ENCODE data around the gene GNB1L.

The GNB1L gene

DNA sequence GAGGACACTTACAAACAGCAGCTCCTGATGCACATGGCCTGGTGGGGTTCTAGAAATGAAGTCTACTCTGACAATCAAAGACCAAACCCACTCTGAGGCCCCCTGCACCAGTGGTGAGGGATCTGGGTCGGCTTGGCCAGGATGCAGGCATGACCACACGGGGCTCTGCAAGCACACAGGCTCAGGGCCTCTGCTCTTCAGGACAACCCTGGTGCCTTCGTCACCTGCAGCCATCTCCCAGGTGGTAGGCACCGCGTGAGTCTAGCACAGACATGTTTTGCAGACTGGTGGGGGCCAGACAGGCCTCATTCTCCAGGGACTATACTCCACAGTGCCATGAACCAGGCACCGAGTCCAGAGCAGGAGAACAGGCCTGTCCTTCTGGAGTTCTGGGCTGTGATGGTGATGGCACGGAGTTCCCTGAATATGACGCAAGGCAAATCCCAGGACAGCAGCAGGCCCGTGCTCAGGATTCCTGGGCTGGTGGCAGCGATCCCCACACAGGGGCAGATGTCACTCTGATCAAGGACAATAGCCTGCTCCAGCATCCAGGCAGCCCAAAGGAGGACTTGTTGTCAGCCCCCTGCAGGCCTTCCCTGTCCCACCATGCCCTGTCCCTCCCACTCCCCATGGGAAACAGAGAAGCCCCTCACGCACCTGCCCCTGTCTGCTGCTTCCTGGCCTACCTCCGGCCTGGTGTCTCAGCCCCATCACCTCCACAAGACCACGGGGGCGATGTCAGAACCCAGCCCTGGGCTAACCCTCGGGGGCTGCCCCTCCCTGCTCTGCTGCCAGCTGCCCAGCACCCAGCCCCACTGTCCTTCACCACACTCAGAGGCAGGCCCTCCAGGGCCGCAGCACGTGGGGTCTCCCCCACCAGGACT is 36.1 kb downstream of the GNB1L start:
- no peak for TF ChIP-seq GATA2 (IDR thresholded peaks at IDR 0.05; ENCODE audit: low read depth, low read length)
- TF ChIP-seq GATA3 (IDR thresholded peaks at IDR 0.05; ENCODE audit: low read depth, low read length) = no peak

DNA sequence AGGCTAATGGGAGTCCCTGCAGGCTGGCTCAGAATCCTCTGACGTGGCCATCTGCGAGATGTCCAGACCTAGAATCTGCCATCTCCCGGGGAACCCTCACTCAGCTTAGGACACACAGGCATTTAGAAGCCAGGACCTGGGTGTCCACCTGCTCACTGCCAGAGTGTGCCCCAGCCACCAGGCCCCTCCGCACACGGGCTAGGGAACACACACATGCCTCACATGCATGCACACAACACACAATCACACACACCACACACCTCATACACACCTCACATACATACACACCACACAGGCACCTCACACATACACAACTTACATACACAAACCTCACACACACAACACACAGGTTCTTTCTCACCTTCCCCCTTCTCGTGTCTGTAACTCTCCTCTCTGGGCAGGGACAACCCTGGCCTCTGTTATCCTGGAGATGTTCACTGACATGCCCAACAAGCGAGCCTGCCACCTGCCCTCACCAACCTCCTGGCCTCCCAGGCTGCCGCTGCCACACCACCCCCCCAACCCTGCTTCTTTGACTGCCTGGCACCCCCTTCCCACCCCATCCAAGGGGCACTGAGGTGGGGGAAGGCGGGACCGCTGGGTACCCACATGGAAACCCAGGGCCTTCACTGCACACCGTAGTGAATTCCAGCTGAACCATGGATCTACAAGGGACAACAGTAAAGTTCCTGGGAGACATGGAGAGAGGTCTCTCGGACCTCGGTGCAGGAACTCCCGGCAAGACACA is 38.1 kb downstream of the GNB1L start:
- TF ChIP-seq GATA2 (IDR thresholded peaks at IDR 0.05; ENCODE audit: low read depth, low read length) (no peak), GATA3 (IDR thresholded peaks at IDR 0.05; ENCODE audit: low read depth, low read length) (no peak)

DNA sequence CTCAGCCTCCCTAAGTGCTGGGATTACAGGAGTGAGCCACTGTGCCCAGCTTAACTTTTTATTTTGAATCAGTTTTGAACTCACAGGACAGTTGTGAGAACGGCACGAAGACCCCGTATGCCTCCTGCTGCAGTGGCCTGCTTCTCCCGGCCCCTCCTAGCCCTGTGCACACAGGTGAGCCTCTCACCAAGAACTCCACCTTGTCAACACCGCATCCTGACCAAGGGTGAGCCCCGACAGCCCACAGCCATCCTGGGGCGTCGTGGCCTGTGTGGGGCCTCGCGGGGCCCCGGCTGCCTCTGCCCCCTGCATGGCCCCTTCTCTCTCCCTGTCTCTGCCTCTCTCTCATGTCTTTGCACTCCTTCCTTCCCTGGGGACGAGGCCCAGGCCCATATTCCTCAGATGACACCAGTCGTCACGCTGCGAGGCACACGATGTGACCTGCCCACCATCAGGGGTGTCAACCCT is 38.8 kb downstream of the GNB1L start:
- TF ChIP-seq GATA3 (IDR thresholded peaks at IDR 0.05; ENCODE audit: low read depth, low read length) (no peak), GATA2 (IDR thresholded peaks at IDR 0.05; ENCODE audit: low read depth, low read length) (no peak)

DNA sequence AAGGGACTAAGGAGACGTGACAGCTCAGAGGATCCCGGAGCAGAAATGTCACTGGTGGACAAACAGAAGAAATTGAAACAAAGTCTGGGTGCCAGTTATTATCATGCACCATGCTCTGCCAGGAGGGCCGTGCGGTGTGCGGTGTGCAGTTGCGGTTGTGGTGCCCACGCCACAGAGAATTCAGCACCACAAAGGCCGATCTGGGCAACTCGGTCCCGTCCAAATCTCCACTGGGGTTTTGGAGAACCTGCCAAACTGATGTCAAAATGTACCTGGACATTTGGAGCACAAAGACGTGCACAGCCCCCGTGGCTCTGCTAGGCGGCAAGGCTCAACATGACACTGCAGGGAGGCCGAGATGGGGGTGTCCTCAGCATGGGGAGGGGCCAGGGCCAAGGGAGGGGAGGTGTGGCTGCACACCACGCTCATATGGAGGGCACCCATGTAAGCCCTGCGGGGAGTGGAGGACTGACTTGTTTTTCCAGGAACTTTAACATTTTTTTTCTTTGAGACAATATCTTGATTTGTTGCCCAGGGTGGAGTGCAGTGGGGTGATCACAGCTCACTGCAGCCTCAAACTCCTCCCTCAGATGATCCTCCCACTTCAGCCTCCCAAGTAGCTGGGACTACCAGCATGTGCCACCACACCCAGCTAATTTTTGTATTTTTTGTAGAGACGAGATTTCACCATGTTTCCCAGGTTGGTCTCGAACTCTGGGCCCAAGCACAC is 39.4 kb downstream of the GNB1L start:
- TF ChIP-seq GATA3 (IDR thresholded peaks at IDR 0.05; ENCODE audit: low read depth, low read length) = no peak
- TF ChIP-seq GATA2 (IDR thresholded peaks at IDR 0.05; ENCODE audit: low read depth, low read length) = no peak

DNA sequence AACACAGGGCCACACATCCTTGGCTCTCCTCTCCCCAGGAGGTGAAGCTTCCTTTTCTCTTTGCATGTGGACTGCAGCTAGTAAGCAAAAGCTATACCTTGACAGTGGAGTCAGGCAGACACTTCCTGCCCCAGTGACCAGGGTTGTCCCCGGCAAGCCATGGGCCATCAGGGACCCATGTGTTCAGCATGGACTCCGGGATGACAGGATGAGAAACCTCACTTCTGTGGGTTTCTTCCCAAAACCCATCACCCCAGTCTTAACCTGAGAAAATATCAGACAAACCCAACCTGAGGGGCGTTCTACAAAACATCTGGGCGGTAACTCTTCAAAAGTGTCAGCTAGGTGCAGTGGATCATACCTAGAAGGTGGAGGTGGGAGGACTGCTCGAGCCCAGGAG is 40.2 kb downstream of the GNB1L start:
- no peak for TF ChIP-seq GATA3 (IDR thresholded peaks at IDR 0.05; ENCODE audit: low read depth, low read length)
- TF ChIP-seq GATA2 (IDR thresholded peaks at IDR 0.05; ENCODE audit: low read depth, low read length) = no peak

DNA sequence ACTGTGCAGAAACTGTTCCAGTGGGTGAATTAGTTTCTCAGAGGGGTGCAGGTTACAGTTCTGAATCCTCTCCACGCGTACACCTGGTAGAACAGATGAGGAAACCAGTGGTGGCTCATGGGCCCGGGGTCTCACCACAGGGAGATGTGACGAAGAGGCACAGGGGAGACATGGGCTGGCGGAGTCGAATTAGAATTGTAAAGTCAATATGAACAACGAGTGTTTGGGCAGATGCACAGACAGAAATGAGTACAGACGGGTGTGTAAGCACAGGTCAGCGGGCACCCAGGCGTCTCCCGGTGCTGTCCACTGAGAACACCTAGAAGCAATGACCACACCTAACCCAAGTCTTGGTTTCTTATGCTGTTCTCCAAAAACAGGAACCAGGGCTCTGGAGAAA is 41.8 kb downstream of the GNB1L start:
- TF ChIP-seq GATA3 (IDR thresholded peaks at IDR 0.05; ENCODE audit: low read depth, low read length) (no peak), GATA2 (IDR thresholded peaks at IDR 0.05; ENCODE audit: low read depth, low read length) (no peak)

DNA sequence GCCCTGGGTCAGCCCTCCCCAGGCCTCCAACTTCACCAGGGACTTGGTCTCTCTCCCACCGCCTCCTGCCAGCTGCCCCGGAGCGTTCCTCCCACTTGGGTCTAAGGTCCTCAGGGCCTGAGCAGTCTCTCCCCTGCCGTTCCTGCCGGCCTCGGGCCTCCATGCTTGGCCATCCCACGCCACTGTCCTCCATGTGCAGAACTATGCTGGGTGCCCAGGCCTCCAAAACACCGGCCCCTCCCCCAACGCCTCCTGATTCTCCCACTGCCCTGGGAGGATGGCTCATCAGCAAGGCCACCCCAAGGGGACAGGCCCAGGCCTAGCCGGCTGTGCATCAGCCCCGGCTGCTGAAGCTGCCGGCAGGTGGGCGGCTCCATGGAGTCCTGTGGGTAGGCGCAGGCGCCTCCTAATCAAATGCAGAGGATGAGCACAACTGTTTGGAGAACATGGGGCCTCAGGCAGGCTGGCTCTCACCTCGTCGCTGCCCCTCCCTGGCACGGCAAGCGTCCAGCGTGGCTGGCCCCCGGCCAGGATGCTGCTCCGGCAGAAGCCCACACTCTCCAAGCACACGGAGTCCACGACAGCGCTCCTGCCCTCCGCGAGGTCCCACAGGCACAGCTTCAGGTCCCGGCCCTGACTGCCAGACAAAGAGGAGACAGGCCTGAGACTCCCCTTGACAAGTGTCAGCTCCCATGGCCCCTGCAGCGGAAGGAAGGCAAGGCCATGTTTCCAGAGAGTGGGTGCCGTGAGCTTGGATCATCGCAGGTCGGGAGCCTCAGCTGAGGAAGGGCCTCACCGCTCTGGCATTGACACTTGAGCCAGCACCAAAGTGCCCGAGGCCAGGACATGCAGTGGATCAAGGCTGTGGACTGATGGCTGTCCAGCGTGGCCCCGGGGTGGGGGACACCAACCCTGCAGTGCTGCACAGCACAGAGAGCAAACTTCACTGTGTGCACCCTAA is 42.6 kb downstream of the GNB1L start:
- no peak for TF ChIP-seq GATA3 (IDR thresholded peaks at IDR 0.05; ENCODE audit: low read depth, low read length)
- no peak for TF ChIP-seq GATA2 (IDR thresholded peaks at IDR 0.05; ENCODE audit: low read depth, low read length)

DNA sequence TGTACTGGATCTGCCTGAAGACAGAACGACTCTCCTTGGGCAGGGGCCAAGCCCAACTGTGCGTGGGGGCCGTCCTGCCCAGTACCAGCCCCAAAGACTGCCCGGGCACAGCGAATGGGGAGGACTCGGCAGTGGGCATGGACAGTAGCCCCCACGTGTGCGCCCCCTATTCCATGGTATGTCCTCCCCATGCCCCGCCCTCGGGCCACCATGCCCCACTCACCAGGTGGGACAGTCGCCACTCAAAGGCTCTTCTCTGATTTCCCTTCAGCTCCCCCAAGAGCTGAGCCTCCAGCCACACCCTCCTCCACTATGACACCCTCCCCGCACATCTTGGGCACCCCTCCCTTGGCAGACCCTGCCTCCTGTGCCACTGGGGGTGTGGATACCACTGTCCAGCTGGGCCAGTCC is 43.5 kb downstream of the GNB1L start:
- TF ChIP-seq GATA3 (IDR thresholded peaks at IDR 0.05; ENCODE audit: low read depth, low read length) (no peak), GATA2 (IDR thresholded peaks at IDR 0.05; ENCODE audit: low read depth, low read length) (no peak)

DNA sequence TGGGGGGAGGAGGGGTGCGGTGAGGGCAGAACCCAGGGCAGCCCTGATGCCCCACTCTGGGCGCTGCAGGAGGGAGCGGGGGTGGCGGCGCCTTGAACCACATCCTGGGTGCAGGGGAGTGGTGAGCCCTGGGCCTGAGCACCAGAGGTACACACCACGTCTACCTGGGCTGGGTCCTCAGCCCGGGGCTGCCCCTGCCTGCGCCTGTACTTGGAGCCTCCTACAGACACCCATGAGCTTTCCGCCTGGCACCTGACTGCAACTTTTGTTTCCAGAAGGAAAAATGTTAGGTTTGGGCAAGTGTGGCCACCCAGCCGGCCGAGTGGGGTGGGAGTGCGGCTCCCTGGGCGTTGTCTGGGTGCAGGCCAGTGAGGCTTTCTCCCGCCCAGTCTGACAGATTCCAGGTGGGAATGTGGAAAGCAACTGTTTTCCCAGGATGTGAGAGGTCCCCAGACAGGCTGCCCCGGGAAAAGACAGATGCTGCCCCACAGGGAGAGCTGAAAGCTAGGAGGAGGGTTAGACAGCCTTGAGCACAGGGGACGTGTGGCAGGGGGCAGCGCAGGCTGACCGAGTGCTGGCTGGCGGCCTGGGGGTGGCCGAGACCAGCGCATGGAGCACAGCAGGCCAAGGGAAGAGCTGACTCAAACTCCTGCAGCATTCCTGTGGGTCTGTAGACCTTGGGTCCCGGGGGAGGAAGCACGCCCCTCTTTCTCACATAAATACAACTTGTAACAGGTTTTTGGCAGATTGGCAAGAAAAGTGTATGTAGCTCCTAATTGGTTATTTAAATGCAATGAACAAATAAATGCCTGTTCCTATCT is 44.1 kb downstream of the GNB1L start:
- no peak for TF ChIP-seq GATA2 (IDR thresholded peaks at IDR 0.05; ENCODE audit: low read depth, low read length)
- no peak for TF ChIP-seq GATA3 (IDR thresholded peaks at IDR 0.05; ENCODE audit: low read depth, low read length)

DNA sequence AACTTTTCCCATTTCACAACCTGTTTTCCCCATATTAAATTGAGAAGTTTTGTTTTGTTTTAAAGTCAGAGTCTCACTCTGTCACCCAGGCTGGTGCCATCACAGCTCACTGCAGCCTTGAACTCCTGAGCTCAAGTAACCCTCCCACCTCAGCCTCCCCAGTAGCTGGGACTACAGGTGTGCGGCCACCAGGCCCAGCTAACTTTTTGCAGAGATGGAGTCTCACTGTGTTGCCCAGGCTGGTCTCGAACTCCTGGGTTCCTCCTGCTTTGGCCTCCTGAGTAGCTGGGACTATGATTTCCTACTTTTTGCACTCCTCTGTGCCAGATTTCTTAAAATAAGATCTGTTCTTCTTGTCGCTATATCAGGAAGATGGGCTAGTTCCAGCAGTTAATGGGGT is 44.9 kb downstream of the GNB1L start:
- TF ChIP-seq GATA2 (IDR thresholded peaks at IDR 0.05; ENCODE audit: low read depth, low read length) = no peak
- no peak for TF ChIP-seq GATA3 (IDR thresholded peaks at IDR 0.05; ENCODE audit: low read depth, low read length)

DNA sequence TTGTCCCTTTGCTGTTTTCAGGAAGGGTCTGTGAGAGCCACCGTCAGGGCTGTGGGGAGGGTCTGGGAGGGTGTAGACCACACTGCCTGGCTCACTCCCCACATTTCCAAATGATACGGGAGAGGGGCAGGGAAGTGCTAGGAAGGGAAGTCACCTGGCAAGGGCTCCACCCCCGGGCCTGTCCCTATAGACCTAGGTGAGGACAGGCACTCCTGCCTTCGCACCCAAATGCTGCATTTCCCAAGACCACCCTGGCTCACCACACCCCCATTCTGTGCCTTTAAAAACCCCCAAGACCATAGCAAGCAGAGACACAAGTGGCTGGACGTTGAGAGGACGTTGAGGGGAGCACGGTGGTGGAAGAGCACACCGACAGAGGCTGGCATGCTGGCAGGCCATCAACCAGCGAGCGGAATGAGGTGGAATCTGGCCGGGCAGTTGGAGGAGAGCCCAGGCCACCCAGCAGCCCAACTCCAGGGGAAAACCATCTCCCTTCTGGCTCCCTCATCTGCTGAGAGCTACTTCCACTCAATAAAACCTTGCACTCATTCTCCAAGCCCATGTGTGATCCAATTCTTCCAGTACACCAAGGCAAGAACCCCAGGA is 45.7 kb downstream of the GNB1L start:
- TF ChIP-seq GATA2 (IDR thresholded peaks at IDR 0.05; ENCODE audit: low read depth, low read length) = no peak
- no peak for TF ChIP-seq GATA3 (IDR thresholded peaks at IDR 0.05; ENCODE audit: low read depth, low read length)

Data from SH-SY5Y (cell line).